Measurements from ENCODE around the gene PARD3B.

GRCh38 chr2:205637779-205638503 lies 1092.7 kb downstream of the PARD3B start:
- TF ChIP-seq NCOA5 (CRISPR knock-in tag; IDR thresholded peaks at IDR 0.05) (no peak), EEA1 (CRISPR knock-in tag; IDR thresholded peaks at IDR 0.05; ENCODE audit: borderline replicate concordance) (no peak), FOXM1 (CRISPR knock-in tag; IDR thresholded peaks at IDR 0.05) (no peak), PRDM10 (CRISPR knock-in tag; IDR thresholded peaks at IDR 0.05; ENCODE audit: low read depth) (no peak), SYNCRIP (IDR thresholded peaks at IDR 0.05; ENCODE audit: insufficient read depth, low read depth, low read length) (no peak), POLR2A (IDR thresholded peaks at IDR 0.05; ENCODE audit: insufficient read depth in 1 of 2, low read depth in 2 of 2, low read length in 2 of 2) (no peak), CTCF (CRISPR knock-in tag; IDR thresholded peaks at IDR 0.05) (no peak), ADNP (CRISPR knock-in tag; IDR thresholded peaks at IDR 0.05) (no peak)

Data from HepG2 (cell line).